ENCODE measurements around the gene GRIN3B. TPM values are rescaled to one million over a fixed set of nuclear protein-coding genes. Genes with fewer than 3 reads are reported as not detected.

GRIN3B gene
- total and polyA plus RNA-seq, 9 of the 15 experiments (the other 6 are each of a cell fraction or from before 2014, with no cell fraction given) = 0.06 to 0.95 (median 0.19) TPM; not detected in 6

DNA sequence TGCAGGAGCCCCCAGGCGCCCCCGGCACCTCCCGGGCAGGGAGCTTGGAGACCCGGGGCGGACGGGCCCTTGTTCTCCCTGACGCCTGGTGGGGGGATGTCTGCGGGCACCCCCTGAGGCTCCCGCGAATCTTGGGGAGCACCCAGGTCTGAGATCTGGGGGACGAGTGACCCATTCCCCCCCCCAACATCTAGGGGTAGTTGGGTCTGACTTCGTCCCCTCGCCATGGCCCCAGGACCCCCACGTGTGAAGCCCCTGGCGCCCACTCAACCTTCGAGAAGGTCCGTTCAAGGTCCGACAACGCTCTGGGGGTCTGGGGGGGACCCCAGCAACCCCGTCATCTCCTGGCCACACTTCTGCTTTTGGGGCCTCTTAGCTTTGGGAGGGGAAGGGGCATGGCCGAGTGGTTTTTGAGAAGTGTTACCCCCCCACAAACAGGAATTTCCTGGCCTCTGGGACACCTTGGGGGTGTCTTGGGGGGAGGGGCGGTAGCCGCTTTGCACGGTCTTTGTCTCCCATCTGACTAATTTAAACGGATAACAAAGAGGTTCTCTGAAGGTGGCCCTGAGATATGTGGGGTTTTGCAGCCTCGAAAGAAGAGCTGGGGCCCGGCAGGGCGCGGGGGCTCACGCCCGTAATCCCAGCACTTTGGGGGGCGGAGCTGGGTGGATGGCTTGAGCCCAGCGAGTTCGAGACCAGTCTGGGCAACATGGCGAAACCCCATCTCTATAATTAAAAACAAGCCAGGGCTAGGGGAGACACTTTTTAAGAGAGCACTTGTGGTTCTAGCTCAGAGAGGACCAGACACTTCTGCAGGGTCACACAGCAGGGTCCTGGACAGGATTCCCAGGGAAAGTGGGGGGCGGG is 26.8 kb downstream of the GRIN3B start (continued):
- TF ChIP-seq, protein P1, sequence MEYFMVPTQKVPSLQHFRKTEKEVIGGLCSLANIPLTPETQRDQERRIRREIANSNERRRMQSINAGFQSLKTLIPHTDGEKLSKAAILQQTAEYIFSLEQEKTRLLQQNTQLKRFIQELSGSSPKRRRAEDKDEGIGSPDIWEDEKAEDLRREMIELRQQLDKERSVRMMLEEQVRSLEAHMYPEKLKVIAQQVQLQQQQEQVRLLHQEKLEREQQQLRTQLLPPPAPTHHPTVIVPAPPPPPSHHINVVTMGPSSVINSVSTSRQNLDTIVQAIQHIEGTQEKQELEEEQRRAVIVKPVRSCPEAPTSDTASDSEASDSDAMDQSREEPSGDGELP (CRISPR knock-in tag; IDR thresholded peaks at IDR 0.05; ENCODE audit: borderline replicate concordance) = peak; percentile 12; the same call in 1 of the 2 replicates
- TF ChIP-seq, protein P2, sequence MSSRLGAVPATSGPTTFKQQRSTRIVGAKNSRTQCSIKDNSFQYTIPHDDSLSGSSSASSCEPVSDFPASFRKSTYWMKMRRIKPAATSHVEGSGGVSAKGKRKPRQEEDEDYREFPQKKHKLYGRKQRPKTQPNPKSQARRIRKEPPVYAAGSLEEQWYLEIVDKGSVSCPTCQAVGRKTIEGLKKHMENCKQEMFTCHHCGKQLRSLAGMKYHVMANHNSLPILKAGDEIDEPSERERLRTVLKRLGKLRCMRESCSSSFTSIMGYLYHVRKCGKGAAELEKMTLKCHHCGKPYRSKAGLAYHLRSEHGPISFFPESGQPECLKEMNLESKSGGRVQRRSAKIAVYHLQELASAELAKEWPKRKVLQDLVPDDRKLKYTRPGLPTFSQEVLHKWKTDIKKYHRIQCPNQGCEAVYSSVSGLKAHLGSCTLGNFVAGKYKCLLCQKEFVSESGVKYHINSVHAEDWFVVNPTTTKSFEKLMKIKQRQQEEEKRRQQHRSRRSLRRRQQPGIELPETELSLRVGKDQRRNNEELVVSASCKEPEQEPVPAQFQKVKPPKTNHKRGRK (tag; IDR thresholded peaks at IDR 0.05) = no peak
- no peak for TF ChIP-seq XRCC4 (IDR thresholded peaks at IDR 0.05; ENCODE audit: extremely low read depth, insufficient read depth, insufficient read length)
- no peak for TF ChIP-seq KLF13 (tag; IDR thresholded peaks at IDR 0.05; ENCODE audit: borderline replicate concordance, low read depth)
- no peak for TF ChIP-seq MYC (IDR thresholded peaks at IDR 0.05; ENCODE audit: low read depth, low read length)
- peak; percentile 76; the same call in 1 of the 2 replicates for TF ChIP-seq MYC (CRISPR knock-in tag; IDR thresholded peaks at IDR 0.05; ENCODE audit: borderline replicate concordance, low read depth)
- TF ChIP-seq EHMT2 (IDR thresholded peaks at IDR 0.05) = no peak
- TF ChIP-seq, protein P3, sequence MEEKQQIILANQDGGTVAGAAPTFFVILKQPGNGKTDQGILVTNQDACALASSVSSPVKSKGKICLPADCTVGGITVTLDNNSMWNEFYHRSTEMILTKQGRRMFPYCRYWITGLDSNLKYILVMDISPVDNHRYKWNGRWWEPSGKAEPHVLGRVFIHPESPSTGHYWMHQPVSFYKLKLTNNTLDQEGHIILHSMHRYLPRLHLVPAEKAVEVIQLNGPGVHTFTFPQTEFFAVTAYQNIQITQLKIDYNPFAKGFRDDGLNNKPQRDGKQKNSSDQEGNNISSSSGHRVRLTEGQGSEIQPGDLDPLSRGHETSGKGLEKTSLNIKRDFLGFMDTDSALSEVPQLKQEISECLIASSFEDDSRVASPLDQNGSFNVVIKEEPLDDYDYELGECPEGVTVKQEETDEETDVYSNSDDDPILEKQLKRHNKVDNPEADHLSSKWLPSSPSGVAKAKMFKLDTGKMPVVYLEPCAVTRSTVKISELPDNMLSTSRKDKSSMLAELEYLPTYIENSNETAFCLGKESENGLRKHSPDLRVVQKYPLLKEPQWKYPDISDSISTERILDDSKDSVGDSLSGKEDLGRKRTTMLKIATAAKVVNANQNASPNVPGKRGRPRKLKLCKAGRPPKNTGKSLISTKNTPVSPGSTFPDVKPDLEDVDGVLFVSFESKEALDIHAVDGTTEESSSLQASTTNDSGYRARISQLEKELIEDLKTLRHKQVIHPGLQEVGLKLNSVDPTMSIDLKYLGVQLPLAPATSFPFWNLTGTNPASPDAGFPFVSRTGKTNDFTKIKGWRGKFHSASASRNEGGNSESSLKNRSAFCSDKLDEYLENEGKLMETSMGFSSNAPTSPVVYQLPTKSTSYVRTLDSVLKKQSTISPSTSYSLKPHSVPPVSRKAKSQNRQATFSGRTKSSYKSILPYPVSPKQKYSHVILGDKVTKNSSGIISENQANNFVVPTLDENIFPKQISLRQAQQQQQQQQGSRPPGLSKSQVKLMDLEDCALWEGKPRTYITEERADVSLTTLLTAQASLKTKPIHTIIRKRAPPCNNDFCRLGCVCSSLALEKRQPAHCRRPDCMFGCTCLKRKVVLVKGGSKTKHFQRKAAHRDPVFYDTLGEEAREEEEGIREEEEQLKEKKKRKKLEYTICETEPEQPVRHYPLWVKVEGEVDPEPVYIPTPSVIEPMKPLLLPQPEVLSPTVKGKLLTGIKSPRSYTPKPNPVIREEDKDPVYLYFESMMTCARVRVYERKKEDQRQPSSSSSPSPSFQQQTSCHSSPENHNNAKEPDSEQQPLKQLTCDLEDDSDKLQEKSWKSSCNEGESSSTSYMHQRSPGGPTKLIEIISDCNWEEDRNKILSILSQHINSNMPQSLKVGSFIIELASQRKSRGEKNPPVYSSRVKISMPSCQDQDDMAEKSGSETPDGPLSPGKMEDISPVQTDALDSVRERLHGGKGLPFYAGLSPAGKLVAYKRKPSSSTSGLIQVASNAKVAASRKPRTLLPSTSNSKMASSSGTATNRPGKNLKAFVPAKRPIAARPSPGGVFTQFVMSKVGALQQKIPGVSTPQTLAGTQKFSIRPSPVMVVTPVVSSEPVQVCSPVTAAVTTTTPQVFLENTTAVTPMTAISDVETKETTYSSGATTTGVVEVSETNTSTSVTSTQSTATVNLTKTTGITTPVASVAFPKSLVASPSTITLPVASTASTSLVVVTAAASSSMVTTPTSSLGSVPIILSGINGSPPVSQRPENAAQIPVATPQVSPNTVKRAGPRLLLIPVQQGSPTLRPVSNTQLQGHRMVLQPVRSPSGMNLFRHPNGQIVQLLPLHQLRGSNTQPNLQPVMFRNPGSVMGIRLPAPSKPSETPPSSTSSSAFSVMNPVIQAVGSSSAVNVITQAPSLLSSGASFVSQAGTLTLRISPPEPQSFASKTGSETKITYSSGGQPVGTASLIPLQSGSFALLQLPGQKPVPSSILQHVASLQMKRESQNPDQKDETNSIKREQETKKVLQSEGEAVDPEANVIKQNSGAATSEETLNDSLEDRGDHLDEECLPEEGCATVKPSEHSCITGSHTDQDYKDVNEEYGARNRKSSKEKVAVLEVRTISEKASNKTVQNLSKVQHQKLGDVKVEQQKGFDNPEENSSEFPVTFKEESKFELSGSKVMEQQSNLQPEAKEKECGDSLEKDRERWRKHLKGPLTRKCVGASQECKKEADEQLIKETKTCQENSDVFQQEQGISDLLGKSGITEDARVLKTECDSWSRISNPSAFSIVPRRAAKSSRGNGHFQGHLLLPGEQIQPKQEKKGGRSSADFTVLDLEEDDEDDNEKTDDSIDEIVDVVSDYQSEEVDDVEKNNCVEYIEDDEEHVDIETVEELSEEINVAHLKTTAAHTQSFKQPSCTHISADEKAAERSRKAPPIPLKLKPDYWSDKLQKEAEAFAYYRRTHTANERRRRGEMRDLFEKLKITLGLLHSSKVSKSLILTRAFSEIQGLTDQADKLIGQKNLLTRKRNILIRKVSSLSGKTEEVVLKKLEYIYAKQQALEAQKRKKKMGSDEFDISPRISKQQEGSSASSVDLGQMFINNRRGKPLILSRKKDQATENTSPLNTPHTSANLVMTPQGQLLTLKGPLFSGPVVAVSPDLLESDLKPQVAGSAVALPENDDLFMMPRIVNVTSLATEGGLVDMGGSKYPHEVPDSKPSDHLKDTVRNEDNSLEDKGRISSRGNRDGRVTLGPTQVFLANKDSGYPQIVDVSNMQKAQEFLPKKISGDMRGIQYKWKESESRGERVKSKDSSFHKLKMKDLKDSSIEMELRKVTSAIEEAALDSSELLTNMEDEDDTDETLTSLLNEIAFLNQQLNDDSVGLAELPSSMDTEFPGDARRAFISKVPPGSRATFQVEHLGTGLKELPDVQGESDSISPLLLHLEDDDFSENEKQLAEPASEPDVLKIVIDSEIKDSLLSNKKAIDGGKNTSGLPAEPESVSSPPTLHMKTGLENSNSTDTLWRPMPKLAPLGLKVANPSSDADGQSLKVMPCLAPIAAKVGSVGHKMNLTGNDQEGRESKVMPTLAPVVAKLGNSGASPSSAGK (IDR thresholded peaks at IDR 0.05) = 0 out of 2 replicates have a peak, but pooled peaks have one; percentile 8

Measured in K562 (cell line).